GM19372 (cell line): ENCODE data around the gene DPPA5.
"Not testable (repeated sequence)": the region's sequence is repeated elsewhere in the genome, so short reads cannot be mapped to it uniquely, and the experiment has no call there.

Experiments
- ATAC-seq: cut with Tn5 transposase; IDR thresholded peaks from one replicate; pipeline ENCODE4 v1.9.1; 2021; ENCODE audit warnings: mild to moderate bottlenecking, low read depth, moderate library complexity; ENCODE audit not compliant: unreplicated experiment

Gene DPPA5

DNA sequence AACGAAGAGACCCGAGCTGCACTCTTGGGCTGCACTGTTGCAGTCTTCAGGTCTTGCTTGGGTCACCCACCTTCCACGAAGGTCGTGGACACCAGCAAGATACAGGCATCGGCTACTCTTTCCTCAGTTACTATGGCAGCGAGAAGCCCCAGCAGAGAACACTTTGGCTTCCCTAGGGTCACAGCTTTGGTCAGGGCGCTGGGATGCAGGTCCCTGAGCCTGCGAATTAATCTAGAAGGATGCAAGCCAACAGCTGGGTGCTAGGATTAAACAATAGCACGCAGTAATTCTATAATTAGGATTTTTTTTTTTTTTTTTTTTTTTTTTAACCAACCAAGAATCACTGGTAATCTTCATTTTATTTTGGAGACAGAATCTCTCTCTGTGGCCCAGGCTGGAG lies 10.5 kb upstream of the DPPA5 start:
- no peak for ATAC-seq

GRCh38 chr6:73364121-73364520 lies 10.0 kb upstream of the DPPA5 start:
- no peak for ATAC-seq

DNA sequence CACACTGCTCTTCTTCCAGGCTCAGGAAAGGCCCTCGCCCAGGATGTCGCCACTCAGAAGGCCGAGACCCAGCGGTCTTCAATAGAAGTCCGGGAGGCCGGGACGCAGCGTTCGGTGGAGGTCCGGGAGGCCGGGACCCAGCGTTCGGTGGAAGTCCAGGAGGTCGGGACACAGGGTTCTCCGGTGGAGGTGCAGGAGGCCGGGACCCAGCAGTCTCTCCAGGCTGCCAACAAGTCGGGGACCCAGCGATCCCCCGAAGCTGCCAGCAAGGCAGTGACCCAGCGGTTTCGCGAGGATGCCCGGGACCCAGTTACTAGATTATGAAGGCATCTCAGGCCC lies 9.4 kb upstream of the DPPA5 start:
- no peak for ATAC-seq

- no peak for ATAC-seq
These were observed 8.9 kb upstream of the DPPA5 start for GRCh38 chr6:73362869-73363536.

- no peak for ATAC-seq
These were observed 8.3 kb upstream of the DPPA5 start, which contains the start of gene KHDC3L for GRCh38 chr6:73362358-73362757. TSS of gene KHDC3L (plus strand) at chr6:73362658. CDS start at chr6:73362730, 72 bp downstream.

- ATAC-seq: no peak
These were observed 4.8 kb downstream of the DPPA5 start for GRCh38 chr6:73349311-73349710.

- ATAC-seq: no peak
These were observed 5.4 kb downstream of the DPPA5 start for GRCh38 chr6:73348550-73349204.

DNA sequence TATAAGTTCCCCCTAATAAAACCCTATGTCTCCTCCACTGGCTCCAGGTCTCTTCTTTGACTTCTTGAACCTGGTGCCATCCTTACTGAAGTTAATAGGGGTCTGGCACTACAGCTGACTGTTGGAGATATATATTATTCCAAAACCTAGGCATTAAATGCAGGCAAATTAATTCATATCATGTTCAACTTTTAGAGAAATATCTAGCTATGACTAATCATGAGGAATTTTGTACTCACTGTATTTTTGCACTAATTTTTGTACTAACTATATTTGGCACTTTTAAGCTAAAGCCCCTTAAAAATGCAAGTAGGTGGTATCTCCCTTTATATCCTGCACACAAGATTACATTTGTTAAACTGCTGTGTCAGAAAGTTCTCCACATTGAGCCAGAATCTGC lies 10.9 kb downstream of the DPPA5 start:
- ATAC-seq: no peak

- no peak for ATAC-seq
These were observed 11.9 kb downstream of the DPPA5 start for GRCh38 chr6:73342174-73342573.

GRCh38 chr6:73341335-73341734 lies 12.7 kb downstream of the DPPA5 start:
- ATAC-seq: no peak

DNA sequence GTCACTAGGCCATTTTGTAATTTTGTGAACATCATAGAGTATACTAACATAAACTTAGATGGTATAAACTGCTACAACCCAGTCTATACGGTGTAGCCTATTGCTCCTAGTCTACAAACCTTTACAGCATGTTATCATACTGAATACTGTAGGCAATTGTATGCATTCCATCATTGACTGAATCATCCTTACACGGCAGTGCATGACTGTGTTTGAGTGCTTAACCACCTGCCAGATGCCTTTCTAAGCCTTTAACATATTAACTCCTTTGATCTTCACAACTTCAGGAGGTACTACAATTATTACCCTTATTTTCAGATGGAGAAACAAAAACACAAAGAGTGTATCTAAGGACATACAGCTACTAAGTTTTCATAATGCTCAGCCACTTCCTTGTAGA lies 14.0 kb downstream of the DPPA5 start:
- ATAC-seq: no peak

GRCh38 chr6:73339340-73339739 lies 14.7 kb downstream of the DPPA5 start:
- ATAC-seq: no peak

GRCh38 chr6:73329201-73329600 lies 24.9 kb downstream of the DPPA5 start:
- no peak for ATAC-seq

DNA sequence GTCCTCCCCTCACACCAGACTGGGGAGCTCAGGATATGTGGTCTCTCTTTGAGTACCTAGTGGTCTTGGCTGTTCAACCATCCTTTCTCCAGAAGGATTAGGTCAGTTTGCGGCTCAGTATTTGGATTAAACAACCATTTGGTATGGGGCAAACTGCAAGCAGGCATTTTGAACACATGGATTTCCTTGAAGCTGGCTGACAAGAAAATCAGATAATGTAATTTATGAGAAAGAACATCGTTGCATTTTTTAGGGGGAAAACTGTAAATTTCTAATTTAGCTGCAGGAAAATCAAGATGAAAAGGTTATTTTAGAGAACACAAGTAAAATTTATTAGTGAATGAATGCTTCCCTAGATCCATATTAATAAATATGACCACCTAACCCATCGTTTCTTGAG lies 25.3 kb downstream of the DPPA5 start:
- no peak for ATAC-seq

DNA sequence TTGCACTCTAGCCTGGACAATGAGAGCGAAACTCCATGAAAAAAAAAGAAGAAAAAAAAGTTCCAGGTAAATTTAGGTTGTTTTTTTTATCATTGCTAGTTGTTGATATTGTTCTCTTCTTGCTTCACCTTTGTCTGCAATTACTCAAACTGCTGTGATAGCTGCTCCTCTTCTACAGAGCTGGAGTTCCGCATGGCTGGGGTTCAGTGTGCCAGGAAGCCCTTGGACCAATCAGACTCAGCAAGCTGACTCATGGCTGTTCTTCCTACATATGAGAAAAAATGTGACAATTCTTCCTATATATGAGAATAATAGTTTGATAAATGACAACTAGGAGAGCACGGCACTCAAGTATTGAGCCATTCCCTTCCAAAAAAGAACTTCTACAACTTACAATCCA lies 28.4 kb downstream of the DPPA5 start:
- ATAC-seq: no peak

GRCh38 chr6:73323323-73323722 lies 30.8 kb downstream of the DPPA5 start:
- ATAC-seq: no peak

DNA sequence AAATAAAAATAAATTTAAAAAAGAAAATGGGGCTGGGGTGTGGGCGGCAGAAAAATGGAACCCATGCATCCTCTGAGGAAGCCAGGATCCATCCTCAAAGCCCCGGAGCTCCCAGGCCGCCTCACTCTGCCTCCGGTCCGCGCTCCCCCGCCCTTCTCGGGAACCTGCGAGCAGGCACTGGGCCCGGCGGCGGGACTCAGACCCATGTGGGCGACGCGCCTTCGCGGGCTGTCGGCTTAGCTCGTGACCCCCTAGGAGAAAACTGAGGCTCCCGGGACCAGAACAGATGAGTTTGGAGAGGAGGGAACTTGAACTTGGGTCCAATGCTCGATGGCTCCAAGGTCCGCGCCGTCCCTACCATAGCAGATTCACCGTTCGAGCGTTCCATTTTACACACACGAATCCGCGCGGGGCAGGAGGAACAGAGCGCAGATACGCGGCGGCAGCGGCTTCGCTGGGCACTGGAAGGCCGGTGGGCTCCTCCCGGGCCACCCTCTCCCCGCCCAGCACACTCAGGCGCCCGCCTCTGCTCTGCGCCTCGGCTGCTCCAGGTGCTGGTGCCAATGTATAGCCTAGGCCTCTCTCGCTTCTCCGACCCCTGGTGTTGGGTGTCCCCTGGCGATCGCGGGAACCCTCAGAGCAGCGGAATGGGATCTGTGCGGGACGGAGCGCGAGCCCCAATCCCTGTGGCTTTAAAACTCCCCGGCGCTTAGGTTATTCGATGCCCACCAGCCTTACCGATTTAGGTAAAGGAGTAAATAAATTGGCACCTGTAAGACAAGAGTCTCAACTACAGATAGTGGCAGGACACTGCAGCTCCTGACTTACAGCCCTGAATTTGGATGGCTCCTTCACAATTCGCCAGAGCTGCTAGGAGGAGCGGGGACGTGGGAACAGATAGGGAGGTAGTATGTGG lies 39.2 kb downstream of the DPPA5 start:
- no peak for ATAC-seq

DNA sequence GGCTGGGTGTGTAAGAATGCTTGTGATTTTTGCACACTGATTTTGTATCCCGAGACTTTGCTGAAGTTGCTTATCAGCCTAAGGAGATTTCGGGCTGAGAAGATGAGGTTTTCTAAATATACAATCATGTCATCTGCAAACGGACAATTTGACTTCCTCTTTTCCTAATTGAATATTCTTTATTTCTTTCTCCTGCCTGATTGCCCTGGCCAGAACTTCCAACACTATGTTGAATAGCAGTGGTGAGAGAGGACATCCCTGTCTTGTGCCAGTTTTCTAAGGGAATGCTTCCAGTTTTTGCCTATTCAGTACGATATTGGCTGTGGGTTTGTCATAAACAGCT lies 43.6 kb downstream of the DPPA5 start:
- ATAC-seq: not testable (repeated sequence)

DNA sequence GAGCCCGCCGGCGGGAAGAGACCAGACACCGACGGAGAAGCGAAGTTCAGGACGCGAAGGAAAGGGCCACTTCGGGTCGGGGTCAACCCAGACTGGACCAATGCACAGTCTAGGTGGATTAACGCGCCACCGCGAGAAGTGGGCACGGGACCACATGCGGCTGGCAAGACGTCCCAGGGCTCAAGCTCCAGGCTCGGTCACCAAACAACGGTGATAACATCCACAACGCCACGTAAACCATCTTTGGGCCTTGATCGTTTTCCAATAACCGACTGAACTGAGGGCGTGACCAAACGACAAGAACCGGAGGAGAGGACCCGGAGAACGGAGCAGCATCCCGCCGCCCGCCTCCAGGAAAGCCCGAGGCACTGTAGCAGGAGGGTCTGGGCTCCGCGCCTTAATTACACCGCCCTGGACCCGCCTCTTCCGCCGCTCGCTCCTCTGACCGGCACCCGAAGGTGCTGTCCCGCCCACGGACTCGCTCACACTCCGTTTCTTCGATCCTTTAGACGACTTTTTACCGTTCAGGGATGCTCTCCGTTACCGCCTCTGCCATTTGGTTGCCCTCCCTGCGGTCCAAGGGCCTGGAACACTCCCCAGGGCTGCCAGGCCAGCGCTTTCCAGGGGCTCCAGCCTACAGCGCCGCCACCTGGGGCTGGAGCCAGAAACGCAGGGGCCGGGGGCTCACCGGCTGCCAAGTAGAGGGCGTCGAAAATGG lies 44.1 kb downstream of the DPPA5 start:
- peak; percentile 97 for ATAC-seq

GRCh38 chr6:73309535-73309784 lies 44.6 kb downstream of the DPPA5 start:
- no peak for ATAC-seq
